GM18499 (cell line): ENCODE results near the gene CNTNAP4.

Source experiments
- ATAC-seq: cut with Tn5 transposase; IDR thresholded peaks from one replicate; pipeline ENCODE4 v1.9.1; 2021; ENCODE audit warnings: moderate number of reproducible peaks; ENCODE audit not compliant: insufficient read depth, unreplicated experiment

The CNTNAP4 gene

GRCh38 chr16:76276745-76277438 lies at the start of gene CNTNAP4:
CNTNAP4 (plus strand) TSS chr16:76277401; CDS start chr16:76277663, 262 bp downstream.
- ATAC-seq = no peak

- no peak for ATAC-seq
These were observed 48.6 kb upstream of the CNTNAP4 start for GRCh38 chr16:76228546-76229146.

GRCh38 chr16:76232704-76233103 lies 44.5 kb upstream of the CNTNAP4 start:
- no peak for ATAC-seq

- no peak for ATAC-seq
These were observed 42.2 kb upstream of the CNTNAP4 start for GRCh38 chr16:76235025-76235424.

GRCh38 chr16:76235426-76235825 lies 41.8 kb upstream of the CNTNAP4 start:
- ATAC-seq = no peak

GRCh38 chr16:76237471-76237870 lies 39.7 kb upstream of the CNTNAP4 start:
- ATAC-seq = no peak

GRCh38 chr16:76241755-76242154 lies 35.4 kb upstream of the CNTNAP4 start:
- no peak for ATAC-seq

- no peak for ATAC-seq
These were observed 33.6 kb upstream of the CNTNAP4 start for GRCh38 chr16:76243620-76244019.

- ATAC-seq = no peak
These were observed 30.6 kb upstream of the CNTNAP4 start for GRCh38 chr16:76246587-76246986.

GRCh38 chr16:76265434-76266045 lies 11.7 kb upstream of the CNTNAP4 start:
- ATAC-seq = peak; percentile 85

- ATAC-seq = no peak
These were observed 8.4 kb upstream of the CNTNAP4 start for GRCh38 chr16:76268824-76269223.

GRCh38 chr16:76277460-76278030 lies 344 bp downstream of the CNTNAP4 start:
- no peak for ATAC-seq

- ATAC-seq = no peak
These were observed 885 bp downstream of the CNTNAP4 start for GRCh38 chr16:76278086-76278485.

GRCh38 chr16:76278980-76279379 lies 1.8 kb downstream of the CNTNAP4 start:
- ATAC-seq = no peak

GRCh38 chr16:76280421-76281215 lies 3.4 kb downstream of the CNTNAP4 start:
- ATAC-seq = no peak

- no peak for ATAC-seq
These were observed 10.3 kb downstream of the CNTNAP4 start for GRCh38 chr16:76287466-76287865.

- no peak for ATAC-seq
These were observed 15.0 kb downstream of the CNTNAP4 start for GRCh38 chr16:76292218-76292617.

GRCh38 chr16:76293980-76294379 lies 16.8 kb downstream of the CNTNAP4 start:
- ATAC-seq = no peak

- no peak for ATAC-seq
These were observed 17.4 kb downstream of the CNTNAP4 start for GRCh38 chr16:76294396-76295214.

- no peak for ATAC-seq
These were observed 20.7 kb downstream of the CNTNAP4 start for GRCh38 chr16:76297941-76298340.
